ENCODE data around the gene MAGI1.

The MAGI1 gene

GRCh38 chr3:66012711-66013110 lies 26.0 kb downstream of the MAGI1 start:
- no peak for DNase-seq

- DNase-seq = no peak
Measured at GRCh38 chr3:66010739-66011655, 27.7 kb downstream of the MAGI1 start.

GRCh38 chr3:66010348-66010738 lies 28.4 kb downstream of the MAGI1 start:
- DNase-seq = no peak

GRCh38 chr3:66004244-66004643 lies 34.5 kb downstream of the MAGI1 start:
- peak; percentile 31 to 38 for DNase-seq

GRCh38 chr3:66001626-66002025 lies 37.1 kb downstream of the MAGI1 start:
- DNase-seq = no peak

- no peak for DNase-seq
Measured at GRCh38 chr3:66000506-66000905, 38.2 kb downstream of the MAGI1 start.

- no peak for DNase-seq
Measured at GRCh38 chr3:65999606-66000005, 39.1 kb downstream of the MAGI1 start.

GRCh38 chr3:65996589-65996988 lies 42.1 kb downstream of the MAGI1 start:
- no peak for DNase-seq

GRCh38 chr3:65995515-65995914 lies 43.2 kb downstream of the MAGI1 start:
- no peak for DNase-seq

- no peak for DNase-seq
Measured at GRCh38 chr3:65995030-65995429, 43.7 kb downstream of the MAGI1 start.

GRCh38 chr3:65993134-65993900 lies 45.4 kb downstream of the MAGI1 start:
- no peak for DNase-seq

GRCh38 chr3:65992106-65992505 lies 46.6 kb downstream of the MAGI1 start:
- DNase-seq = no peak

- DNase-seq = no peak
Measured at GRCh38 chr3:65988411-65989180, 50.1 kb downstream of the MAGI1 start.

- DNase-seq = no peak
Measured at GRCh38 chr3:65986285-65986684, 52.4 kb downstream of the MAGI1 start.

GRCh38 chr3:65984975-65985374 lies 53.7 kb downstream of the MAGI1 start:
- no peak for DNase-seq

- no peak for DNase-seq
Measured at GRCh38 chr3:65983100-65983499, 55.6 kb downstream of the MAGI1 start.

- no peak for DNase-seq
Measured at GRCh38 chr3:65979731-65980130, 59.0 kb downstream of the MAGI1 start.

GRCh38 chr3:65979162-65979561 lies 59.6 kb downstream of the MAGI1 start:
- DNase-seq = no peak

GRCh38 chr3:65978116-65978515 lies 60.6 kb downstream of the MAGI1 start:
- no peak for DNase-seq

GRCh38 chr3:65975032-65975431 lies 63.7 kb downstream of the MAGI1 start:
- no peak for DNase-seq

- no peak for DNase-seq
Measured at GRCh38 chr3:65974509-65974908, 64.2 kb downstream of the MAGI1 start.

GRCh38 chr3:65972765-65973164 lies 66.0 kb downstream of the MAGI1 start:
- DNase-seq = no peak
